Activated CD8-positive, alpha-beta T cell treated with anti-CD3 and anti-CD28 coated beads for 36 hours (primary cell): ENCODE results near the gene SLC22A14. TPM values are rescaled to one million over a fixed set of nuclear protein-coding genes. Genes with fewer than 3 reads are reported as not detected.

Source experiments
- ATAC-seq: fragments of 200-7000 bp; cut with Tn5 transposase; one replicate; pipeline ENCODE4 v1.10.0; 2021; ENCODE audit warnings: mild to moderate bottlenecking, moderate library complexity
- CTCF ChIA-PET: fragments of 350-600 bp; sonication (Branson Sonifier 250); formaldehyde crosslinking; loops from one replicate; lab custom pipeline; 2021; ENCODE audit warnings: antibody characterized with exemption; lab: Charles Lee
- POLR2A ChIA-PET: fragments of 350-600 bp; sonication (Branson Sonifier 250); formaldehyde crosslinking; loops from one replicate; lab custom pipeline; 2021; ENCODE audit warnings: antibody characterized with exemption; lab: Charles Lee
- DNase-seq: peaks from one replicate; pipeline ENCODE4 v3.0.0-alpha.2; 2020
- H3K27ac Mint-ChIP-seq: one replicate; pipeline ENCODE4 v1.8.0; 2021; ENCODE audit warnings: mild to moderate bottlenecking, mixed read lengths
- H3K27me3 Mint-ChIP-seq: one replicate; pipeline ENCODE4 v1.8.0; 2021; ENCODE audit warnings: mixed read lengths
- H3K36me3 Mint-ChIP-seq: one replicate; pipeline ENCODE4 v1.8.0; 2021; ENCODE audit warnings: low read depth, mixed read lengths
- H3K4me1 Mint-ChIP-seq: one replicate; pipeline ENCODE4 v1.8.0; 2021; ENCODE audit warnings: low read depth, mixed read lengths
- H3K4me3 Mint-ChIP-seq: one replicate; pipeline ENCODE4 v1.8.0; 2021; ENCODE audit warnings: mild to moderate bottlenecking, moderate library complexity, mixed read lengths
- H3K9me3 Mint-ChIP-seq: one replicate; pipeline ENCODE4 v1.8.0; 2021; ENCODE audit warnings: mixed read lengths
- intact Hi-C: fragments of 100-400 bp; cut with micrococcal nuclease; formaldehyde crosslinking; loops from one replicate; pipeline ENCODE4 v1.10.0; 2022
- total RNA-seq, 2 experiments: library from RNA; stranded (reverse); gene quantifications; one replicate each; pipeline ENCODE4 v1.2.3, GENCODE V29; 2021
- TF ChIP-seq, protein P1 (sequence below): fragments of 200-600 bp; IDR thresholded peaks from one replicate; pipeline ENCODE4 v1.8.0; 2022; ENCODE audit warnings: antibody characterized with exemption, mild to moderate bottlenecking

SLC22A14 gene
- total RNA-seq, 2 experiments from 2014 or later, result not detected

DNA sequence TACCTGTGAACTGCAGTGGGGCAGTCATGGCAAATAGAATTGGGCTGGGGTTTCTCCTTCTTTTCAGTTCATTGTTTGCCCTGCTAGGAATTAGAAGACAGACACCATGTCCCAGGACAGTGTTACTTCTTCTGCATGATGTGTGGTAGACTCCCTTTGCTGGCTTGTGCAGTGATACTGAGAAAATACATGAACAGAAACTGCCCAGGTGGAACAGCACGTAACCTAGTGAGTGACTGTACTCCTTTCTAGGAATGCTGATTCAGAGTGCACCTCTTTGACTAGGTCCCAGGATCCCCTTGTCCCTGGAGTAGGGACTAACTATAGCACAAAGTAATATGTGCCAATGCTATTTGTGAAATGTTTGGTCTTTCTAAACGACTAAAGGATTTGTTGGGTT is 27.2 kb upstream of the SLC22A14 start:
- ChIA-PET POLR2A (no interaction called here), CTCF (no interaction called here)
- no peaks in the 10 kb centered on the region for H3K27me3 Mint-ChIP-seq
- H3K4me3 Mint-ChIP-seq, result no peak overlapping the region
- H3K4me1 Mint-ChIP-seq, result peaks cover 40% of the 10 kb centered on the region
- TF ChIP-seq, protein P1, sequence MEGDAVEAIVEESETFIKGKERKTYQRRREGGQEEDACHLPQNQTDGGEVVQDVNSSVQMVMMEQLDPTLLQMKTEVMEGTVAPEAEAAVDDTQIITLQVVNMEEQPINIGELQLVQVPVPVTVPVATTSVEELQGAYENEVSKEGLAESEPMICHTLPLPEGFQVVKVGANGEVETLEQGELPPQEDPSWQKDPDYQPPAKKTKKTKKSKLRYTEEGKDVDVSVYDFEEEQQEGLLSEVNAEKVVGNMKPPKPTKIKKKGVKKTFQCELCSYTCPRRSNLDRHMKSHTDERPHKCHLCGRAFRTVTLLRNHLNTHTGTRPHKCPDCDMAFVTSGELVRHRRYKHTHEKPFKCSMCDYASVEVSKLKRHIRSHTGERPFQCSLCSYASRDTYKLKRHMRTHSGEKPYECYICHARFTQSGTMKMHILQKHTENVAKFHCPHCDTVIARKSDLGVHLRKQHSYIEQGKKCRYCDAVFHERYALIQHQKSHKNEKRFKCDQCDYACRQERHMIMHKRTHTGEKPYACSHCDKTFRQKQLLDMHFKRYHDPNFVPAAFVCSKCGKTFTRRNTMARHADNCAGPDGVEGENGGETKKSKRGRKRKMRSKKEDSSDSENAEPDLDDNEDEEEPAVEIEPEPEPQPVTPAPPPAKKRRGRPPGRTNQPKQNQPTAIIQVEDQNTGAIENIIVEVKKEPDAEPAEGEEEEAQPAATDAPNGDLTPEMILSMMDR, result no peak
- intact Hi-C loops, result no loop called here
- ATAC-seq (no peak), DNase-seq (no peak)
- H3K9me3 Mint-ChIP-seq, result no peaks in the 10 kb centered on the region
- peaks cover 48% of the 10 kb centered on the region for H3K36me3 Mint-ChIP-seq
- H3K27ac Mint-ChIP-seq, result no peak overlapping the region

DNA sequence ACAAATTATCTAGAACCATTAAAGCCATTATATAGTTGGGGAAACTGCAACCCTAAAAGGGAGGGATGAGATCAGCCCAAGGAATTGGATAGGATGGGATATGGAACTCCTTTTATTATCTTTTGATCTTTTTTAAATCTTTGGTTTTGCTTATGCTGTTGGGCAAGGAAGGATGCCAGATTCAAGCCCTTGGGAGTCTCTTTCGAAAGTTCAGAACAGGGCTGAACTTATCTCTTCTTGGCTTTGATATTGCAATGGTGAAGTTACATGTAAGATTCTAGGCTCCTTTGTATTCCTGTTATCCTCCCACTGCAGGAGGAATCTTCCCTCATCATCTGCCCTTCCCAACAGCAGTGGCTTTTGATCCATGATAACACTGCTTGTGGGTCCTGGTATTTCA is 26.5 kb upstream of the SLC22A14 start:
- ChIA-PET CTCF (interaction anchor here (0.6 kb wide), 1 partner anchor 136 kb away, joined by 3 read pairs; no protein-coding TSS in a partner anchor), POLR2A (no interaction called here)
- ATAC-seq (no peak), DNase-seq (no peak)
- Mint-ChIP-seq H3K4me1 (peaks cover 48% of the 10 kb centered on the region), H3K9me3 (no peaks in the 10 kb centered on the region), H3K4me3 (no peak overlapping the region), H3K27me3 (no peaks in the 10 kb centered on the region), H3K36me3 (peaks cover 48% of the 10 kb centered on the region), H3K27ac (no peak overlapping the region)
- intact Hi-C loops, result no loop called here
- TF ChIP-seq, protein P1, result no peak

DNA sequence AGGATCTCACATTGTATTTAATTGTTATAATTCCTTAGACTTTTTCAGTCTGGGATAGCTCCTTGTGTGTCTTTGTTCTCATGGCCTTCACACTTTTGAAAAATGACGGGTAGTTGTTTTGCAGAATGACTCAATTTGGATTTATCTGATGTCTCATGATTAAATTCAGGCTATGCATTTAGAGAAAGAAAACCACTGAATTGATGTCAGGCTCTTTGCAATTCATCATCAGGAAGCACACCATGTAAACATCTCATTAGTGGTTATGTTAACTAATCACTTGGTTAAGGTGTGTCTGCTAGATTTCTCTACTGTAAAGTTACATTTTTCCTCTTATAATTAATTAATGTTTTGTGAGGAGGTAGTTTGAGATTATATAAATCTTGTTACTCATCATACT is 24.5 kb upstream of the SLC22A14 start:
- peaks cover 48% of the 10 kb centered on the region for H3K4me1 Mint-ChIP-seq

DNA sequence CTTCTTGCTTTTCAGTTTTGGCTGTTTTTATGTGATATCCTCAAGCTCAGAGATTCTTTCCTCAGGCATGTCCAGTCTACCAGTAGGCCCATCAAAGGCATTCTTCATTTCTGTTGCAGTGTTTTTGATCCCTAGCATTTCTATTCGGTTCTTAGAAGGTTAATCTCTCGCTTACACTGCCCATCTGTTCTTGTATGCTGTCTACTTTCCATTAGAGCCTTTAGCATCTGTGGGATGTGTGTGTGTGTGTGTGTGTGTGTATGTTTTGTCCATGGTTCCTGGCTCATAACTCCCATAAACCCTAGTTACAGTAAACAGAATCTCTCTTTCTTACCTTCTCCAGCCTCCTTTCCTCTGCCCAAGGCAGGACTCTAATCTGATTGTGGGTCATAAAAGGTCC is 21.6 kb upstream of the SLC22A14 start:
- peaks cover 11% of the 10 kb centered on the region for H3K36me3 Mint-ChIP-seq
- ChIA-PET POLR2A (interaction anchor here (1.0 kb wide), 1 partner anchor 94 kb away, joined by 4 read pairs; no protein-coding TSS in a partner anchor), CTCF (no interaction called here)
- TF ChIP-seq, protein P1, result no peak
- no peak overlapping the region for H3K4me3 Mint-ChIP-seq
- H3K27ac Mint-ChIP-seq, result no peak overlapping the region
- intact Hi-C loops, result no loop called here
- peaks cover 35% of the 10 kb centered on the region for H3K4me1 Mint-ChIP-seq
- ATAC-seq, result no peak
- DNase-seq, result no peak
- no peaks in the 10 kb centered on the region for H3K27me3 Mint-ChIP-seq
- H3K9me3 Mint-ChIP-seq, result no peaks in the 10 kb centered on the region

More for the DNA sequence above, 24.5 kb upstream of the SLC22A14 start:
- no peak overlapping the region for H3K4me3 Mint-ChIP-seq
- no peak for DNase-seq
- TF ChIP-seq, protein P1, result no peak
- ChIA-PET CTCF (no interaction called here), POLR2A (no interaction called here)
- H3K9me3 Mint-ChIP-seq, result no peaks in the 10 kb centered on the region
- no peak overlapping the region for H3K27ac Mint-ChIP-seq
- peaks cover 36% of the 10 kb centered on the region for H3K36me3 Mint-ChIP-seq
- ATAC-seq, result no peak
- intact Hi-C loops, result no loop called here
- no peaks in the 10 kb centered on the region for H3K27me3 Mint-ChIP-seq

DNA sequence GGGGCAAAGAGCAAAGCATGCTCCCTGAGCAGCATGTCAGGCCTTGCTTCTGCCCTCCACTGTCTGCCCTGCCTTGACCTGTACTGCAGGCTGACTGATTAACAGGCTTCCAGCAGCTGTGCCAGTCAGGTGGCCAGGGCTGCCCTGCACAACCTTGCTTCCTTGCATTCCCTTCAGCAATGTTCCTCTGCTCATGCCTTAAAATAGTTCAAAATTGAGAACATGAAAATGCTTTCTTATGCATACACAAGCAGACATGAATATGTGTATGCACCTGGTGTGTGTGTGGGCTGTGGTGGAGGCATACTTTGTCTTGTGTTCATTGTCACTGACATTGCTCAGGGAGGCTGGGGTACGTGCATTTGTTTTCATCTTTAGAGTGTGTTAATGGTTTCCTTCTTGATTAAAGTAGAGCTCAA is 17.7 kb upstream of the SLC22A14 start:
- peaks cover 18% of the 10 kb centered on the region for H3K4me1 Mint-ChIP-seq
- intact Hi-C loops, result no loop called here
- ChIA-PET CTCF (interaction anchor here (1.6 to 1.7 kb wide), 2 partner anchors 33 to 147 kb away, joined by 3 to 7 read pairs; no protein-coding TSS in a partner anchor), POLR2A (no interaction called here)
- H3K27me3 Mint-ChIP-seq, result no peaks in the 10 kb centered on the region
- peaks cover 1% of the 10 kb centered on the region for H3K36me3 Mint-ChIP-seq
- H3K4me3 Mint-ChIP-seq, result no peak overlapping the region
- no peaks in the 10 kb centered on the region for H3K9me3 Mint-ChIP-seq
- H3K27ac Mint-ChIP-seq, result no peak overlapping the region
- no peak for DNase-seq
- TF ChIP-seq, protein P1, result no peak
- no peak for ATAC-seq
